GM06990 (cell line): ENCODE results near the gene GRIK4.

Experiments
- DNase-seq: peaks from one replicate; pipeline ENCODE4 v3.0.0-alpha.2; 2011; ENCODE audit not compliant: insufficient read length; ENCODE audit errors: extremely low read depth
- H3K27me3 ChIP-seq: replicated peaks from 2 replicates; pipeline ENCODE4 v1.6.0; 2011; ENCODE audit warnings: low read length; ENCODE audit not compliant: control insufficient read depth, insufficient read depth
- H3K36me3 ChIP-seq: 2 replicates; pipeline ENCODE4 v1.5.1; 2011; ENCODE audit warnings: low read length; ENCODE audit not compliant: control insufficient read depth, insufficient read depth
- H3K4me3 ChIP-seq: replicated peaks from 2 replicates; pipeline ENCODE4 v1.5.1; 2011; ENCODE audit warnings: low read depth, mild to moderate bottlenecking, control low read depth, low read length
- TF ChIP-seq, protein P1 (sequence below): IDR thresholded peaks from 2 replicates; pipeline ENCODE4 v1.5.1; 2011; ENCODE audit warnings: low read length, control low read depth, mild to moderate bottlenecking, inconsistent platforms; ENCODE audit not compliant: insufficient read depth, poor library complexity, severe bottlenecking

GRIK4 gene

DNA sequence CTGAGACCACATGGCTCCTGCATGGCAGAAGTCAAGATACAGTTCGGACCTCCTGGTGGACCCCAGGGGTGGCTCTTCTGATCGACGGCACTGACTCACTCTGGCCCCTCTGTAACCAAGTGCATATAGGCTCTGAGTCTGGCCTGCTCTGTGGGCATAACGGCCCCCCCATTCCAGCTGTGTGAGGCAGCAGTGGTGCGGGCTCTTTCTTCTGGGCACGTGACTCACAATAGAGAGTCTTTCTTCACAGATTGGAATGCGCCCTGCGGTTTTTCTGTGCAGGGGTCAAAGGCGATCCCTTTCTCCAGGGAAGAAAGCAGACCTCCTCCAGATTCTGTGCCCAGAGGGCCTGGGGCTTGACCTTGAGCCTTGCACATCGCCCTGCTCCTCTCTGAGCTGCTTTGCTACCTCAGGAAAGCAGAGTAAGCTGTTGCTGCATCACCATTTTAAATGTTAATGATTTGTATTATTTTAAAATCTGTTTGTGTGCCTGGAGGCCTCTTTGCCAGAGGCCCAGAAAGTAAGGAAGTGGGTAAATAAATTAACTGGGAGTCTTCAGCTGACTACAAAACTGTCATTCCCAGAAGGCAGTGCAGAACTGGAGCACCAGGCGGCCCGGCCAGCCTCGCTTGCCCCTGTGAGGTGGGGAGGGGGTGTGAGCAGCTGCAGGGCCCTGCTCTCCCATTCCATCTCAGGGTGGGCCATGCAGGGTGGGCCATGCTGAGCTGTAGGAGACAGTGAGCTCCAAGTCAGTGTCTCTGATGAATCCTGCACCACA, 199.0 kb downstream of the GRIK4 start:
- Histone ChIP-seq H3K36me3 (no peaks in the 10 kb centered on the region), H3K4me3 (no peak overlapping the region), H3K27me3 (no peaks in the 10 kb centered on the region)
- TF ChIP-seq, protein P1, sequence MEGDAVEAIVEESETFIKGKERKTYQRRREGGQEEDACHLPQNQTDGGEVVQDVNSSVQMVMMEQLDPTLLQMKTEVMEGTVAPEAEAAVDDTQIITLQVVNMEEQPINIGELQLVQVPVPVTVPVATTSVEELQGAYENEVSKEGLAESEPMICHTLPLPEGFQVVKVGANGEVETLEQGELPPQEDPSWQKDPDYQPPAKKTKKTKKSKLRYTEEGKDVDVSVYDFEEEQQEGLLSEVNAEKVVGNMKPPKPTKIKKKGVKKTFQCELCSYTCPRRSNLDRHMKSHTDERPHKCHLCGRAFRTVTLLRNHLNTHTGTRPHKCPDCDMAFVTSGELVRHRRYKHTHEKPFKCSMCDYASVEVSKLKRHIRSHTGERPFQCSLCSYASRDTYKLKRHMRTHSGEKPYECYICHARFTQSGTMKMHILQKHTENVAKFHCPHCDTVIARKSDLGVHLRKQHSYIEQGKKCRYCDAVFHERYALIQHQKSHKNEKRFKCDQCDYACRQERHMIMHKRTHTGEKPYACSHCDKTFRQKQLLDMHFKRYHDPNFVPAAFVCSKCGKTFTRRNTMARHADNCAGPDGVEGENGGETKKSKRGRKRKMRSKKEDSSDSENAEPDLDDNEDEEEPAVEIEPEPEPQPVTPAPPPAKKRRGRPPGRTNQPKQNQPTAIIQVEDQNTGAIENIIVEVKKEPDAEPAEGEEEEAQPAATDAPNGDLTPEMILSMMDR = no peak
- DNase-seq = no peak

DNA sequence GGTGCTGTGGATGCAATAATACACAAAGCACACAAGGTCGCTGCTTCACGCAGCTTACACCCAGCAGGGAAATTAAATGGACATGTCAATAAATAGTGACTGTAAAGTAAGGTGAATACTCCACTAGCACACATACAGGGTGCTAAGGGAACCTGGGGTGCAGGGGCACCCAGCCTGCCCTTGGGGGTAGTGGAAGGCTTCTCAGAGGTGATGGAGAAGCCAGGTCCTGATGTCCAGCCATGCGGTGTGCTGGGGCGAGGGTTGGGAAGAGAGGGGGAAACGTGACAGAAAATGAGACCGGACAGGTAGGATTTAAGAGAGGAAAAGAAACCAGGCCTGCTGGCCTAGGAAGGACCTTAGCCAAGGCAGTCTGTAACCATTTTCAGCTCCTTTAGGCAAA, 200.5 kb downstream of the GRIK4 start:
- TF ChIP-seq, protein P1 = no peak
- no peaks in the 10 kb centered on the region for H3K27me3 ChIP-seq
- DNase-seq = no peak
- H3K4me3 ChIP-seq = no peak overlapping the region
- H3K36me3 ChIP-seq = no peaks in the 10 kb centered on the region

DNA sequence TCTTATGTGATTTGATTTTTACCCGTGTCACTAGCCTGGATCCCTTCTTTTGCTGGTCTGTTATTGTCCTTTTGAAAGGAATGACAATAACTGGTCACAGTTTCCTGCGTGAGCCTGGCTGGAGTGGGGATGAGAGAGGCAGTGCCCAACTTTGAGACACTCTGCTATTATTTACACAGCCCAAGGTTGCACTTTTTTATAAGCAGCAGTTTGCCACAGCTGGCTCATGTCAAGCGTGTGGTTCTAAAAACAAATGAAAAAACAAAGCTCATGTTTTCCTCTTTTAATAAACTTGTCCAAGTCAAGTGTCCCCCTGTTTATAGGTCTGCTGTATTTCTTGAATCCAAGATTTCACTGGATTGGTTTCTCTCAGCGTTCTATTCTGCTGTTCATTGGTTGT, 201.3 kb downstream of the GRIK4 start:
- TF ChIP-seq, protein P1 = no peak
- Histone ChIP-seq H3K27me3 (no peaks in the 10 kb centered on the region), H3K4me3 (no peak overlapping the region), H3K36me3 (no peaks in the 10 kb centered on the region)
- DNase-seq = no peak

DNA sequence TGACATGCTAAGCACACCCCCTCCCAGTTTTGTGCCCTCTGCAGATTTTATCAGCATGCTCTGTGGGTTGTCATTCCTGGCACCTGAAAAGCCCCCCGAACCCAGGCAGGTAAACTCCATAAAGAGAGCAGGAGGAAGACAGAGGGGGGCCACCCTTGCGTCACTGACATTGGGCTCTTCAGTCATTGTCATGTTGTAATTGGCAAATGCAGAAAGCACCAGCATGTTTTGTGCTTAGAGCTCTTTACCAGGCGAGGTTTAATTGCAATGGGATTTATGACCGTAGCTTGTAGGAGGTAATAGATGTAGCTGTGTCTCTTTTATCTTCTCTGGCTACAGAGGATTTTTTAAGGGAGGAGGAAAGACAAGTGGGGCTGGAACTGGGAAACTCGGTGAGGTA, 201.7 kb downstream of the GRIK4 start:
- DNase-seq = no peak

DNA sequence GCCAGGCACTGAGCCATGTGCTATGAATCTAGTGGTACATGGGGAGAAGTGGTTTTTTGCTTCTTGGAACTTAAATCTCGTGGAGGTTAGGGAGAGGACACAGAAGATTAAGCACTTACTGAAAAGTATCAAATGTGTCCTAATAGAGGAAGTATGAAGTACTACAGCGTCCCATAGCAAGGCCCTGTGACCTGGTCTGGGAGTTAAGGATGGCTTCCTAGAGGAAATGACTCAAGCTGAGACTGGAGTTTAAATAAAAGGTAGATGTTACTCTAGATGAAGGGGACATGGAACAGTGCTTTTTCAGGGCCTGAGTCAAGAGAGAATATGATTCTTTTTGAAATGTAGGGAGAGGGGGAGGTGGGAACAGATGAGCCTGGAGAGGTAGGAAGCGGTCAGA, 202.9 kb downstream of the GRIK4 start:
- H3K27me3 ChIP-seq = no peaks in the 10 kb centered on the region
- H3K4me3 ChIP-seq = no peak overlapping the region
- no peaks in the 10 kb centered on the region for H3K36me3 ChIP-seq
- no peak for DNase-seq
- TF ChIP-seq, protein P1 = no peak

More for the DNA sequence above, 201.7 kb downstream of the GRIK4 start:
- Histone ChIP-seq H3K4me3 (no peak overlapping the region), H3K27me3 (no peaks in the 10 kb centered on the region), H3K36me3 (no peaks in the 10 kb centered on the region)
- TF ChIP-seq, protein P1 = no peak
